Measurements from ENCODE around the gene ISM2.

Gene ISM2

GRCh38 chr14:77507762-77508161 is 9.1 kb upstream of the ISM2 start:
- no peak for DNase-seq (ENCODE audit: low spot score)

- DNase-seq (ENCODE audit: low spot score) = no peak
Observed at GRCh38 chr14:77505031-77505430, 6.4 kb upstream of the ISM2 start.

- no peak for DNase-seq (ENCODE audit: low spot score)
Observed at GRCh38 chr14:77503138-77503537, 4.5 kb upstream of the ISM2 start.

GRCh38 chr14:77502109-77502782 is 3.6 kb upstream of the ISM2 start:
- DNase-seq (ENCODE audit: low spot score) = no peak

- no peak for DNase-seq (ENCODE audit: low spot score)
Observed at GRCh38 chr14:77498984-77499527, 440 bp upstream of the ISM2 start.

GRCh38 chr14:77495334-77495733 is 3.3 kb downstream of the ISM2 start:
- DNase-seq (ENCODE audit: low spot score) = no peak

GRCh38 chr14:77491056-77491455 is 7.6 kb downstream of the ISM2 start:
- DNase-seq (ENCODE audit: low spot score) = no peak

GRCh38 chr14:77490347-77490986 is 8.1 kb downstream of the ISM2 start:
- DNase-seq (ENCODE audit: low spot score) = no peak

- DNase-seq (ENCODE audit: low spot score) = no peak
Observed at GRCh38 chr14:77489041-77489440, 9.6 kb downstream of the ISM2 start.

- no peak for DNase-seq (ENCODE audit: low spot score)
Observed at GRCh38 chr14:77488558-77488957, 10.1 kb downstream of the ISM2 start.

- DNase-seq (ENCODE audit: low spot score) = no peak
Observed at GRCh38 chr14:77485901-77486678, 12.5 kb downstream of the ISM2 start.

GRCh38 chr14:77485256-77485655 is 13.4 kb downstream of the ISM2 start:
- DNase-seq (ENCODE audit: low spot score) = no peak

GRCh38 chr14:77482422-77482821 is 16.2 kb downstream of the ISM2 start:
- DNase-seq (ENCODE audit: low spot score) = no peak

- no peak for DNase-seq (ENCODE audit: low spot score)
Observed at GRCh38 chr14:77478796-77479195, 19.8 kb downstream of the ISM2 start.

GRCh38 chr14:77478029-77478428 is 20.6 kb downstream of the ISM2 start:
- no peak for DNase-seq (ENCODE audit: low spot score)

GRCh38 chr14:77475432-77476115 is 23.0 kb downstream of the ISM2 start:
- DNase-seq (ENCODE audit: low spot score) = no peak

- DNase-seq (ENCODE audit: low spot score) = no peak
Observed at GRCh38 chr14:77474479-77475177, 24.0 kb downstream of the ISM2 start.

- no peak for DNase-seq (ENCODE audit: low spot score)
Observed at GRCh38 chr14:77473921-77474320, 24.7 kb downstream of the ISM2 start.

- no peak for DNase-seq (ENCODE audit: low spot score)
Observed at GRCh38 chr14:77470224-77470870, 28.3 kb downstream of the ISM2 start.

- DNase-seq (ENCODE audit: low spot score) = no peak
Observed at GRCh38 chr14:77469539-77469938, 29.1 kb downstream of the ISM2 start.

GRCh38 chr14:77469067-77469505 is 29.5 kb downstream of the ISM2 start:
- DNase-seq (ENCODE audit: low spot score) = no peak
